Liver (tissue), 3 donors: Measurements from ENCODE around the gene VCX2.

Experiments
- ATF3 ChIP-seq: IDR thresholded peaks from 2 replicates; pipeline ENCODE4 v1.6.1; 2016; ENCODE audit warnings: antibody characterized with exemption
- CTCF ChIP-seq: fragments of 150-350 bp; IDR thresholded peaks from 2 replicates; pipeline ENCODE4 v1.5.1; 2017; ENCODE audit warnings: improper control_type of control experiment, low read depth, low read length; ENCODE audit not compliant: missing input control
- EGR1 ChIP-seq, 2 donors: IDR thresholded peaks; 2 replicates each; pipeline ENCODE4 v1.6.1; 2016 to 2018; ENCODE audit warnings: antibody characterized with exemption in 2 of 2, low read depth in 2 of 2
- GABPA ChIP-seq, 2 donors: IDR thresholded peaks in 1 of 2; conservative IDR thresholded peaks in 1 of 2; 2 replicates each; pipeline ENCODE4 v1.6.1; 2016; ENCODE audit warnings: antibody characterized with exemption in 2 of 2, mild to moderate bottlenecking in 1 of 2, moderate library complexity in 1 of 2
- MAX ChIP-seq: IDR thresholded peaks from 2 replicates; pipeline ENCODE4 v1.6.1; 2016; ENCODE audit warnings: antibody characterized with exemption
- SP1 ChIP-seq: IDR thresholded peaks from 2 replicates; pipeline ENCODE4 v1.6.1; 2018; ENCODE audit warnings: antibody characterized with exemption, mild to moderate bottlenecking
- TAF1 ChIP-seq: conservative IDR thresholded peaks from 2 replicates; pipeline ENCODE4 v1.6.1; 2016; ENCODE audit warnings: antibody characterized with exemption, mild to moderate bottlenecking
- YY1 ChIP-seq: IDR thresholded peaks from 2 replicates; pipeline ENCODE4 v1.6.1; 2016; ENCODE audit warnings: antibody characterized with exemption, mild to moderate bottlenecking
- donor health status: healthy.
- donor health status: healthy.

GRCh38 chrX:8126648-8127047, 44.4 kb downstream of the VCX2 start:
- TF ChIP-seq YY1 (no peak), CTCF (no peak), GABPA (IDR thresholded peaks at IDR 0.05 in 1 of 2, conservative IDR thresholded peaks at IDR 0.05 in 1 of 2) (no peak), EGR1 (IDR thresholded peaks at IDR 0.05; ENCODE audit: low read depth in 2 of 2) (no peak), MAX (no peak), TAF1 (no peak), ATF3 (no peak), SP1 (no peak)
